ENCODE results near the gene LONP1.

GRCh38 chr19:5666921-5667610 lies 52.9 kb downstream of the LONP1 start:
- TF ChIP-seq CTCF (IDR thresholded peaks at IDR 0.05; ENCODE audit: low read depth, low read length, poor library complexity, severe bottlenecking) (no peak), EZH2phosphoT487 (IDR thresholded peaks at IDR 0.05; ENCODE audit: borderline replicate concordance, low read length) (no peak)

Data from DOHH2 (cell line).